COLO829 (cell line): Measurements from ENCODE around the gene LIPC.

Experiments
- DNase-seq: peaks from one replicate; pipeline ENCODE4 v3.0.0; 2012; ENCODE audit warnings: low spot score

LIPC gene

DNA sequence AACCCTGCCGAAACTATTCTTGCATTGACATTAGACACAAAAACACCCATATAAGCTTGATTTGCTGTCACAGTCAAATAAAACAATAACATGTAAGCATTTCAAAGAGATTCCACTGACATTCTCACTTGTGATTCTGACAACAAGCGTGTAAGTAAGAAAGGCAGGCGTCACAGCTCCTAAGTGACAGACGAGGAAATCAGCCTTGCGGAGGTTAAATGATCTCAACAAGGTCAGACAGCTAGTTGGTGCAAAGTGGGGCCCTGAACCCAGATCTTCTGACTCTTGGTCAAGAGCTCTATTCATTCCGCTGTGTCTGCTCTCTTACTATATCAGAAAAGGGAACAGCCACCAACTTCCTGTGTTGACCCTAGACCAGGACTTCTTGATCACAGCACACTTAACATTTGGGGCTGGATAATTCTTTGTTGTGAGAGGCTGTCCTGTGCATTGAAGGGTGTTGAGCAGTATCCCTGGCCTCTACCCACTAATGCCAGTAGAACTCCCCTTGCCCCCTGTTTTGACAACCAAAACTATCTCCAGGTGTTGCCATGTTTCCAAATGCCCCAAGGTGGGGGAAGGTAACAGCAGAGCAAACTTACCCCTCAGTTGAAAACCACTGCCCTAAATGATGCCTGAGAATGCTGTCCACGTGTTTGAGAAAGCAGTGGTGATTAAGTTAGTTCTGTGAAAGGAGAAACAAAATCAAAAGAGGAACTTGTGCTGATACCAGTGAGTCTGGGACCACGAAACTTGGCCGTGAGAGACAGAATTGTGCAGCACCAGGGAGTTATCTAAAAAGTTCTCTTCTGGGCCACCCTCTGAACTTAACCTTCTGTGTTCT is 86.1 kb downstream of the LIPC start:
- no peak for DNase-seq

DNA sequence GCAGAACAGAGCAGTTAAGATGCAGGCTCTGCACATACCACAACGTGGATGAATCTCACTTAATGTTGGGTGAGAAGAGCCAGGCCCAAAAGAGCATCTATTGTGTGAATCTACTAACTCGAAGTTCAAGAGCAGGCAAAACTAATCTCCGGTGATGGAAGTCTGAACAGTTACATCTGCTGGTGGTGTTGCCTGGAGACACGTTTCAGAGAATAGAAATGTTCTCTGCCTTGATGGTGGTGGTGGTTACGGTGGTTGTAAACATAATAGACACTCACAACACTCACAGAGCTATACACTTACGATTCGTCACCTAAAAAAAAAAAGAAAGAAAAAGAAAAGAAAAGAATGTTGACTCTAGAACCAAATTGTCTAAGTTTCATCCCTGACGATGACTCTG is 86.8 kb downstream of the LIPC start:
- no peak for DNase-seq

DNA sequence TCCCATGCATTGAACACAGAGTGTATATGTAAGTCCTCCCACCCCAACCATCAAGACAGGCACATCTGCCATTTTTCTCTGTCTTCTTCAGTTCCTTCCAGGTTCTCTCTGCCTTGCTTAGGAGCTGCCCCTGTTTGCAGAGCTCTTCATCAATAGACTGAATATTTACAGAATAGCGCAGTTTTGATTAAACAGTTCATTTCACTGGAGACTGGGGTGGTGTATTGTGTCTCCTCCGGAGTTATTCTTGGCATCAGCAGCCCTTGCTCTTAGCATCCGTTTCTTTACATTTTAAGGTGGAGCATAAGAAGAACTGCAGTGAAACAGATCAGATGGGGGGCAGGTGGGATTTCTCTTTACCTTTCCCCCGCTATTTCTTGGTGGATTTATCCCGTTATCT is 87.7 kb downstream of the LIPC start:
- DNase-seq, result no peak

DNA sequence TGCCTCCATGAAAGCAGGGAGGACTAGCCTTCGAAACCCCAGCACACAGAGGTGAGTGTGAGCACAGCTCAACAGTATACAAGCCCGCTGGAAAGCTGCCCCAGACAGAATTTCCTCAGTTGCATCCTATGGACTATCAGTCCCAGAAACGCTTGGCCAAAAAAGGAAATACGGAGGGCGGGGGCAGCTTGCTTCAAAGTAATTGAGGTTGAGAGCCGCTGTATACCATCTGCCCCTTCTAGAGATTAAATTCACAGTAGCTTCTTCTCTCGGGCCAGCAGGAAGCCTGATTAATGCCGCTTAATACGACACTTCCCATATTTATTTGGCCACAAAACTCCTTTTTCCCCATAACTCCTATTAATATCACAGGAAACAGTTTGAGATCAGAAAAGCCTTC is 88.7 kb downstream of the LIPC start:
- no peak for DNase-seq

DNA sequence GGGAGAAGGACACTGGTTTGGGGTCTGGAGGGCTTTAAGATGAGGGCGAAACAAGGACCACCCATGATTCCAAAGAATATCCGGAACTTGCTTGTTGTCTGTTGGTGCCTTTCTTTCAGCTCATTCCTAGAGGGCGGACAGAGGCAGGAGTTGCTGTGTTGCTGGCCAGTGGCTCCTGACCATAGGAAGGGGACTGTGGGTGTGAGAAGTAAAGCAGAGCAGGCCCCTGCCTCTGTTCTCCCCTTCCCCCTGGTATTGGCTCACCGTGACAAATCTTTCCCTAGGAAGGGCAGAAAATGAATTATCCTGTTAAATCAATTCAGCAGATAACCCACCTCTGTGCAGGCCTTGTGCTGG is 89.1 kb downstream of the LIPC start:
- no peak for DNase-seq

DNA sequence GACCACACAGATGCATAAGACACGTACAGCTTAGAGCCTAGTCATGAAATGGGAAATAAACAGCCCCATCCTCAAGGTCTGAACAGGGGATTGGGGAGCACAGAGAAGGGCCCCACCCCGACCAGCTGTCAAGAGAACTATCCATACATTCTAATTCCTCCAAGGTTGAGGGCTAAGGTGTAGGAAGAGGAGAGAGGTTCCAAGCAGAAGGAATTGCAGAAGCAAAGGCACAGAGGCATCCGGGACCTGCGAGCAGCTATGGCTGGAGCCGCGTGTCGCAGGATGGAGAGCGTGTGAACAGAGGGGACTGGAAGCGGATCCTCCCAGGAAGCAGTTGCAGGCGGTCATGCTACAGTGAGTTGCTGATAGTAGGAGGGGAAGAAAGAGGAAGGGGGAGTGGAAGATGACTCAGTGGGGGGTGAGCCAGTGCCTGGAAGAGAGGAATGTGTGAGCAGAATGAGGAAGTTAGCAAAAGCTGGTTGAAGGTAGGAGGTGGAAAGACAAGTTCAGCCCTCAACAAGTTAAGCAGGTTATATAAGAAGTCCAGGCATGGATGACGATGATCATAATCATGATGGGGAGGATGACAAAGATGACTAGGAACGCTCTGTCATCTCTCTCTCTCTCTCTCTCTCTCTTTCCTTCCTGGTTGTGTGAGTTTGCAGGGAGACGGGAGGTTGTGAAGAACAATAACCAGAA is 89.7 kb downstream of the LIPC start:
- DNase-seq, result peak; percentile 10

DNA sequence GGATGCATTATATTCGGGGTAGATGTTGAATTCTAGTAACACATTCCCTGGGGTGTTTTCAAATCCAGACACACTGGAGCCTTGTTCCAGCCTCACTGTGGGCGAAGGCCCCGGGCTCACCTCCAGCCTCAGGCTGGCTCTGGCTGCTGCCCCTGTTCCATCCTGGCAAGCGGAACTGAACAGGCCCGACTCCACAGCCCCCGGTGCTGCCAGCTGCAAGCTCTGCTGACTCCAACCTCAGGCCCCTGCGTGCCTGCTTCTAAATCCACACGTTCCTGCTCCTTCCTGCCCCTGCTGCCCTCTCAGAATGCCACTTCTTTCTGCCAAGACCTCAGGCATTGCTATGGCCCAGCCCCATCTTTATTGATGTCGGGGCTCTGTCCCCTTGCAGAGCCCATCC is 90.6 kb downstream of the LIPC start:
- no peak for DNase-seq

DNA sequence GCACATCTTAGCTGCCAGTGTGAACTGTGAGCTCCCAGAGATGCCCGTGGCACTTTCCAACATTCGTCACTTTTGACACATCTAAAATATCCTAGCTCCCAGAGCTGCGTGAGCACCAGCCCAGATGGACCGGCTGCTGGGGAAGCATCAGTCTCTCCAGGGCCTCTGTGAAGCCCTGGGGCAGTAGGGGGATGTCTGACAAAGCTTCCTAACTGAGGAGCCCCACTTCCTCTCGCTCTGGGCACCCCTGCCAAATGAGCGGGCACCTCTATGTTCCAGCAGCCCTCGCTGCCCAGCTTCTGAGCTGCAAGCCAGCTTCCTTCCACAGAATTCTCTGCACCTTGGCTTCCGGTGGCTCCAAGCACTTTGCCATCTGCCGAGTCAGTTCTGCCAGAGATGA is 91.1 kb downstream of the LIPC start:
- DNase-seq, result no peak

DNA sequence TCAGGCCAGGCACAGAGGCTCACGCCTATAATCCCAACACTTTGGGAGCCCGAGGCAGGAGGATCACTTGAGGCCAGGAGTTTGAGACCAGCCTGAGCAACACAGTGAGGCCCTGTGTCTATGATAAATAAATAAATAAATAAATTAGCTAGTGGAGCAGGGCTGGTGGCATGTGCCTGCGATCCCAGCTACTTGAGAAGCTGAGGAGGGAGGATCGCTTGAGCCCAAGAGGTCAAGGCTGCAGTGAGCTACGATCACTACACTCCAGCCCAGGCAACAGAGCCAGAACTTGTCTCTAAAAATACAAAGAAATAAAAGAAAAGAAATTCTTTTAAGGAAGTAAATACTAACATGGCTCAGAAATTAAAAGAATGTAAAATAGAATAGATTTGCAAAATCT is 91.8 kb downstream of the LIPC start:
- no peak for DNase-seq

DNA sequence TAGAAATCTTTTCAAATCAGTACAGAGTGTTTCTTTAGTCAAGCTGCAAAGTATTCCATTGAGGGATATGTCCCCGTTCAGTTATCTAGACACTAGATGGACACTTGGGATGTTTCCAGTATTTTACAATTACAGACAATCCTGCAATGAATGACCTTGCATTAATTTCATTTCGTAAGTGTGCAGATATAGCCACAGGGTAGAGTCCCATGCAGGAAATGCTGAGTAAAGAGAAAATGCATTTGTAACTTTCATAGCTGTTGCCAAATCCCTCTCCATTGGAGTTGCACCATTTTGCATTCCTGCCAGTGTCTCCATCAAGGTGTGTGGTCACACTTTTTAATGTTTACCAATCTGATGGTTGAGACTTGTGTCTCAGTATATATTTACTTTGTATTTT is 92.5 kb downstream of the LIPC start:
- no peak for DNase-seq

DNA sequence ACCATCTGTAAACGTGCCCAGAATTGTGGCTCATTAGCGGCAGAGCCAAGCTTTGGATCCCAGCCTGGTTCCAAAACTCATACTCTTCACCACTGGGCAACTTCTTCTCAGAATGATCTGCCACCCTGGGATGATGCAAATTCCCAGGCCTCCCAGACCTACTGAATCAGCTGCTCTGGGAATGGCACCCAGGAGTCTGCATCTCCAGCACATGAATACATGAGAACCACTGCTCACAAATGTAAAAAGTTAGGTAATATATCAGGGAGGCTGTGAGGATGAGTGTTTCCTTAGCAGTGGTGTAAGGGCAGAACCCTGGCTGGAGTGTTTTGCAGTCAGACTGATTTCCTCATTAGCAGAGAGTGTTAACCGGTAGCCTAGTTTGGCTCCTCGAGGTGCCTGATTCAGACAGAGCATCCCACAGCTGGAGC is 94.2 kb downstream of the LIPC start:
- no peak for DNase-seq

DNA sequence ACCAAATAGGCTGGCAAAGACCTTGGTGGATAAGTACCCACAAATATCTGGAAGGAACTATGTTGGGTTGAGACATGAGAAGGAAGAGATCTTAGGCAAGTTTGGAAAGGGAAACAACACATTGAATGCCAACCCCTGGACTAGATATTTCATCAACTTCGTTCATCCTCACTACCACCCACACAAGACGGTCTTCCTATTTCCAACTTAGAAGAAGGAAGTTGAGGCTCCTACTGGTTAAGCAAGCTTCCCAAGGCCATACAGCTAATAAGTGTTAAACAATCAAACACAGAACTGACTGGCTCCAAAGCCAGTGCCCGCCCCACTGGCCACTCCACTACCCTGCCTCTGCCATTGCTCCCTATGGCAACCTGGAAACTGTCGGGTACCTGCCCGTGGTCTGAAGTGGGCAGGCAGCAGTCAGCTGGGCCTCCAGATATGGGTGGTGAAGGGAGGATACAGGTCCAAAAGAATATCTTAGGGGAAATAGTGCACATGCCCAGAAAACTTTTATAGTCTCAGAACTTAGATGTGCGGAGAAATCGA is 94.9 kb downstream of the LIPC start:
- no peak for DNase-seq

DNA sequence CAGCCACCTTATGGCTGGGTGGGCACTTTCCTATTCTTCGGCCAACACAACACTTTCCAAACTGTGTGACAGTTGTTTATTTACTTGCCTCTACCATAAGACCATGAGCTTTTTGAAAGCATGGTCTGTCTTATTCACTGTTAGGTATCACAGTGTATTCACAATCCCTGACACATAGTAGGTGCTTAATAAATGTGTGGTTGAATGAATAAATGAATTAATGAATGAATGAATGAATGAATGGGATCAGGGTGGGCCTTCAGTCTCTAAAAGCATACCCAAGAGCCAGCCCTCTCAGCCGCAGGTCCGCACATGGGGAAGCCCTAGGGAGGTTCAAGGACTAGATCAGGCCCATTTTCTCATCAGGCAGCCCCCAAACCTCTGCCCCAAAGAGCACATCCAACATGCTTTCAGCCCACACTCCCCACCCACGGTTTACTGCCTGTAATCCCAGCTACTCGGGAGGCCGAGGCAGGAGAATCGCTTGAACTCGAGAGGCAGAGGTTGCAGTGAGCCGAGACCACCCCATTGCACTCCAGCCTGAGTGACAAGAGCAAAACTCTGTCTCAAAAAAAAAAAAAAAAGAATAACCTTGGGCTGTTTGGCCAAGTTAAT is 95.9 kb downstream of the LIPC start:
- DNase-seq, result no peak

DNA sequence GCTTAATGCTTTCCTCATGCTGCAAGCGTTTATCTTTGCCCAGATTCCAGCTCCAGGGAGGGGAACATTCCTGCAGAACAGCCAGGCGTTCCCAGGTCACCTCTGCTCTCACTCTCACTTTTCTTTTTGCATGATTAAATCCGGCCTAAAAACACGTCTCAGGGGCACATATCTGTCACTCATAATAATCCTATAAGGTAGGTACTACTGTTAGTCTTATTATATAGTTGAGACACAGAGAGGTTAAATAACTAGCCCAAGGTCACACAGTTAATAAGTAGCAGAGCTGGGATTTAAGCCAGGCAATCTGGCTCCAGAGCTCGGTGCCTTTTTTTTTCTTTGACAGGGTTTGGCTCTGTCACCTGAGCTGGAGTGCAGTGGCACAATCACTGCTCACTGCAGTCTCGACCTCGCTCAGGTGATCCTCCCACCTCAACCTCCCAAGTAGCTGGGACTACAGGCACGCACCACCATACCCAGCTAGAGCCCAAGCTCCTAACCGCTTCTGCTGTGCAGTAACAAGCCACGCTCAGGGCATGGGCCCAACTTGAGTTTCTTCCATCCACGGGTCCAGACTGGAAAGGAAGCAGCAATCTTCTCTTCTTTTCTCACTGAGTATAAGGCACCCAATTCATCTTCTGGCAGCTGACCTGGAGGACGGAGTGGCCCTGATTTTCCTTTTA is 96.5 kb downstream of the LIPC start:
- no peak for DNase-seq

DNA sequence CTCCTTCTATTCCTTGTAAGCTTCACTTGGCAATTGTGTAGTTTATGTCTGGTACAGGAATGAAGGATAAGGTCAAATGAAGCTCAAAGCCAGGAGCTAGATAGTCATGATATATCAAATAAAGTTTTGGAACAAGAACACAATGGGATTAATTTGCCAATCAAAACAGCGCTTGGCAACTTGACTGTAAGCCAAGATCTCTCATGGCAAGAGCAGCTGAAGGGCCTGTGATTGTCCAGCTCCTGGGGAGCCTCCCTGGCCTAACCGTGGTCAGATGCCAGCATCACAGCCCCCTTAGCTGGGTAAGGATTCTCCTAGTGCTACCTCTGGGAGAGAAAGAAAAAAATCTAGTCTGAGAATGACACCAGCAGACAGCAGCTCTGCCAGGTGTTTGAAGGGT is 97.2 kb downstream of the LIPC start:
- DNase-seq, result no peak

DNA sequence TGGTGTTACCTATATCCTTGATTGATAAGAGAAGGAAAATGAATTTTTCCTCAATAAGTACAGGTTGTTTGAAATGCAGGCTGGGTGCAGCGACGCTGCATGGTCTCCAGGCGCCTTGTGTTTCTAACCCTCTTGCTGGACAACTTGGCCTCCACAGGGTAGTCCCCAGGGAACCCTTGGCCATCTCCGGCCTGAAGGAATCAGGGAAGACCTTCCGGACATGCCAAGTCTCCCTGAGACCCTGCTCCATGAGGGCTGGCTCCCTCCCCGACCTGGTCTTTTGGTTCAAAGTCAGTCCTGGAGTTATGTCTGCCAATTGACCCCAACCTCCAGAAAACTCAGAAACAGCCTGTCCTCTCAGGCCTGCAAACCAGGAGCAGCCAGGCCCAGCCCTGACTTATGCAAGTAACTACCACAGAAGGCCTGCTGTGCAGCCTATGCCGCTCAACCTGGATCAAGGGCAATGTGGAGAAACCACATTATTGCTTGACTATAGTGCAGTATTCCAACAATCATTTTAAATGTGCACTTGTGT is 98.3 kb downstream of the LIPC start:
- no peak for DNase-seq

DNA sequence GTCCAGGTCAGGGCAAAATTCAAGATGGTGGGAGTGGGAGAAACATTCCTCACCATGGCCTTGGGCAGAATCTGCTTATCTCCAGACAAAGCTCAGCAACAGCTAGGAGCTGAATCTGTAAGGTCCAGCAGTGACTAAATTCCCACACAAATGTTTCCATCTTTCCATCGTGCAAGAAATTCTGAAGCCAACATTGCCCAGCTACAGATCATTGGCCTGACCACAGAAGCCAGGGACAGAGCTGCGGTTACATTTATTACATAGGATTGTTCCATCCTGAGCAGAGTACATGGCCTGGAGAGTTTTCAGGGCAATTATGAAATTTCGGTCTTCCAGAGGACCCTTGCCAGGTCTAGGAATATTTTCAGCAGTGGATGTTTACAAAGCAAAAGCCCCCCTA is 100.3 kb downstream of the LIPC start:
- no peak for DNase-seq

DNA sequence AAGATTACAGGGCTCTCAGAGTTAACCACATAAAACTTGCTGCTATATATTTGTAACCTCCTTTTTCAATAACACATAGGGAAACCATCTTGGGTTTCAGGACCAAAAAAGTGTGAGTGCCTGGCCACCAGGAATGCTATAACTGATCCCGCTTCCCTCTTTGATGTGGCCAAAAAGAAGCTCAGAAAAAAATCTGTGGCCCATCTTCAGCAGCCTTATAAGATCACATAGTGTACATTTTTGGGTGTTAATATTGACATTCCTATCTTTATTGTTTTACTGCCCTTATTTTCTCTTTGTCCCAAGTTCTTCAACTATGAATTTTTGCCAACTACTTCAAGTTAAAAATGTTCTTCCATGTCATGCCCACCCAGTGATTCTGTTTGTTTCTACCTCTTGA is 102.8 kb downstream of the LIPC start:
- no peak for DNase-seq

DNA sequence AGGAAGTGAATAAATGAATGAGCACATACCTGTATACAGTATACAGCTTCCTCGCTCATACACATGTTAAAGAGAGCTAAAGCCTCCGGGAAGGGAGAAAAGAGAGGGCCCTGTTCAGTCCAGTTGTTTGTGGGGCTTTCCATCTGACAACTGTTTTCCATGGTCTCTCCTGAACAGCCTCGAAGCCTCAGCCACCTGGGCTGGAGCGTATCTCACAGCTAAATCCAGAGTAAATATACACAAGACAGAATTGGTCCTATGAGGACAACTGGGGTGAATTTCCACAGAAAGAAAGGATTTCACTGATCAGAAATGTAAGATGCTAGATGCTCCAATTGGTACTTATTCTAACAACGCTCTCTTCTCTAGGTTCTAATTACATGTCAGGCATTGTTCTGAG is 103.5 kb downstream of the LIPC start:
- DNase-seq, result no peak

DNA sequence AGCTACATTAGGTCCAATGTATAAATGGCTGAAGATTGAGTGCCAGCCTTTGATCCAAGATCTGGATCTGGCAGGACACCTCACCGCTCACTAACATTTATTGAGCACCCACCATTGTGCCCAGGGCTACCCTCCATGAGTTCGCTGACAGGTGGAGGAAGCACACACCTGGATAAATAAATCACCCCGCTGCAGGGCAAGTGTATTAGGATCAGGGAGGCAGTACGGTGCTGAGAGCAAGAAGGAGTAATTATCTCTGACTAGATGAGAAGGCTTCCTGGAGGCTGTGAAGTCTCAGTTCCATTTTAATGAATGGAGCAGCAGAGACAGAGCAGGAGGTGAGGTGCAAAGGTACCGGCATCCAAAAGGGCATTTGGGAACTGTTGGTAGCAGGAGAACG is 104.1 kb downstream of the LIPC start:
- no peak for DNase-seq

DNA sequence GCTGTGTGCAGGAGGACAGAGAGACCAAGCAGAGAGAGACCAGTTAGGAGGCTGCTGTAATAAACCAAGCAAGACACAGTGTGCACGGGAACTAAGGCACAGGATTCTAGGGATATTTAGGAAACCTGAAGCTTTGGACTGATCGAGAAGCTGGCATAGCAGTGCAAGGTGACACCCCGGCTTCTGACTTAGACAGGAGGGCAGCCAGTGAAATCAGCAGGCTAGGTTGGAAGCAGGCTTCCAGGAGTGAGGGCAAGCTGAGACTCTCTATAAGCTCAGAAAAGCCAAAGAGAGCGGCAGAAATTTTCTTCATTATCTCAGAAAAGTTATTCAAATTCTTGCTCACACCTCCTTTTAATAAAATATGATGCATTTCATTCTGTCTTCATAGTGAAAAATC is 104.6 kb downstream of the LIPC start:
- DNase-seq, result no peak

DNA sequence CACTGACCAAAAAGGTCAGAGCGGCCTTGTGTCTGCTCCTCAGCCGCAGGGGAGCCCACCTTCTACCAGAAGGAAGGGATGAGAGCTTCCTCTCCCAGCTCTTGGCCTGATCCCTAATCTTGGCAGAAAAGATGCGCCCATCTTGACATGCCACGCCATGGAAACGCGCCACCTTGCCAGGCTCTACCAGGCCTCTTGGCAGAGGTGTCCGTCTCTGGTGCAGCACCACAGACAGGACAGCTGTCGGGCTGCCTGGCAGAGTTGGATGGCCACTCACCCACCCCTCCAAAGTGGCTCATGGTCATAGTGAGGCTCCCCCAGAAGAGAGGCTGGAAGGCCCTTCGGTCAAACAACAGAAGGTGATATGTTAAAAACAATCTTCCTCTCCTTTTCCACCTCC is 105.2 kb downstream of the LIPC start:
- no peak for DNase-seq
